RKO (cell line): ENCODE results near the gene PAN2.
"Not testable (repeated sequence)": the region's sequence is repeated elsewhere in the genome, so short reads cannot be mapped to it uniquely, and the experiment has no call there.

Experiments used
- DNase-seq: peaks from one replicate; pipeline ENCODE4 v3.0.0-alpha.2; 2016; ENCODE audit warnings: low spot score

The PAN2 gene

GRCh38 chr12:56333679-56334489 is at the start of gene PAN2:
Gene PAN2 (minus strand): TSS chr12:56334000. CDS start chr12:56333094, 906 bp downstream.
- DNase-seq = peak; percentile 97

GRCh38 chr12:56382611-56383010 is 48.8 kb upstream of the PAN2 start:
- DNase-seq = no peak

GRCh38 chr12:56377989-56378316 is 44.2 kb upstream of the PAN2 start:
- no peak for DNase-seq

GRCh38 chr12:56377310-56377988 is 43.6 kb upstream of the PAN2 start:
- peak; percentile 73 for DNase-seq

GRCh38 chr12:56375598-56376434 is 42.0 kb upstream of the PAN2 start:
- DNase-seq = no peak

GRCh38 chr12:56374726-56375597 is 41.2 kb upstream of the PAN2 start:
- DNase-seq = no peak

GRCh38 chr12:56373515-56373914 is 39.7 kb upstream of the PAN2 start:
- no peak for DNase-seq

GRCh38 chr12:56366948-56367347 is 33.1 kb upstream of the PAN2 start:
- no peak for DNase-seq

GRCh38 chr12:56362130-56363059 is 28.6 kb upstream of the PAN2 start, which contains the start of gene APOF:
Gene APOF (minus strand): TSS chr12:56362857. CDS start chr12:56362745, 112 bp downstream.
- DNase-seq = no peak

- DNase-seq = no peak
Measured at GRCh38 chr12:56361487-56362129, 27.8 kb upstream of the PAN2 start.

- DNase-seq = peak; percentile 100
Measured at GRCh38 chr12:56359851-56360767, 26.3 kb upstream of the PAN2 start, which contains the start of gene STAT2. Gene STAT2 (minus strand): TSS chr12:56360107. CDS start chr12:56356571, 3,536 bp downstream.

- DNase-seq = peak; percentile 30
Measured at GRCh38 chr12:56358836-56359532, 25.2 kb upstream of the PAN2 start.

- DNase-seq = no peak
Measured at GRCh38 chr12:56351325-56351724, 17.5 kb upstream of the PAN2 start.

- no peak for DNase-seq
Measured at GRCh38 chr12:56350662-56351061, 16.9 kb upstream of the PAN2 start.

- DNase-seq = no peak
Measured at GRCh38 chr12:56348776-56349175, 15.0 kb upstream of the PAN2 start.

GRCh38 chr12:56347255-56347654 is 13.5 kb upstream of the PAN2 start:
- DNase-seq = not testable (repeated sequence)

GRCh38 chr12:56346675-56347074 is 12.9 kb upstream of the PAN2 start:
- no peak for DNase-seq

- not testable (repeated sequence) for DNase-seq
Measured at GRCh38 chr12:56342290-56342689, 8.5 kb upstream of the PAN2 start.
